GM18526 (cell line): ENCODE measurements around the gene MS4A4A.

Source experiments
- POLR2A ChIP-seq: IDR thresholded peaks from 3 replicates; pipeline ENCODE4 v1.6.1; 2011; ENCODE audit not compliant: insufficient read length; ENCODE audit errors: extremely low read depth

MS4A4A gene

DNA sequence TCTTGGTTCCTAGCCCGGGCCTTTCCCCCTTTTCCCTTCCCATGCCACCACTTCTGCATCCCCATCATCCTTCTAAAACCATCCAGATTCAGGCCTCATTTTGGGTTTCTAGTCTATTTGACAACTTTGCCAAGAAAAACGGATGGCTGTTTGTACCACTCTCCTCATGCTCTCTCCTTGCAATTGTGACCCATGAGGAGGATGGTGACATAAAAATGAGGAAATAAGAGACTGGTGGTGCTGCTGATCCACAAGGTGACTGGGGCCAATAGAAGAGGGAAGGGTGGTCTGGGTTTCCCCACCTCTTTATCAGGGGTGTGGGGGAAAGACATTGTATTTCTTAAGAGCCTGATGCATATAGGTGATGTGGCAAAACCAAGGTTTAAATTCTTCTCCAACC is 1.0 kb downstream of the MS4A4A start:
- TF ChIP-seq POLR2A, result no peak

GRCh38 chr11:60282286-60282685 is 1.8 kb downstream of the MS4A4A start:
- no peak for TF ChIP-seq POLR2A

- TF ChIP-seq POLR2A, result no peak
Measured at GRCh38 chr11:60288531-60288930, 8.1 kb downstream of the MS4A4A start.

- TF ChIP-seq POLR2A, result no peak
Measured at GRCh38 chr11:60292145-60292544, 11.7 kb downstream of the MS4A4A start.

- no peak for TF ChIP-seq POLR2A
Measured at GRCh38 chr11:60301178-60301577, 20.7 kb downstream of the MS4A4A start.

GRCh38 chr11:60303661-60304060 is 23.2 kb downstream of the MS4A4A start:
- TF ChIP-seq POLR2A, result no peak

- TF ChIP-seq POLR2A, result no peak
Measured at GRCh38 chr11:60305906-60306619, 25.6 kb downstream of the MS4A4A start.

- no peak for TF ChIP-seq POLR2A
Measured at GRCh38 chr11:60307507-60308195, 27.2 kb downstream of the MS4A4A start.

DNA sequence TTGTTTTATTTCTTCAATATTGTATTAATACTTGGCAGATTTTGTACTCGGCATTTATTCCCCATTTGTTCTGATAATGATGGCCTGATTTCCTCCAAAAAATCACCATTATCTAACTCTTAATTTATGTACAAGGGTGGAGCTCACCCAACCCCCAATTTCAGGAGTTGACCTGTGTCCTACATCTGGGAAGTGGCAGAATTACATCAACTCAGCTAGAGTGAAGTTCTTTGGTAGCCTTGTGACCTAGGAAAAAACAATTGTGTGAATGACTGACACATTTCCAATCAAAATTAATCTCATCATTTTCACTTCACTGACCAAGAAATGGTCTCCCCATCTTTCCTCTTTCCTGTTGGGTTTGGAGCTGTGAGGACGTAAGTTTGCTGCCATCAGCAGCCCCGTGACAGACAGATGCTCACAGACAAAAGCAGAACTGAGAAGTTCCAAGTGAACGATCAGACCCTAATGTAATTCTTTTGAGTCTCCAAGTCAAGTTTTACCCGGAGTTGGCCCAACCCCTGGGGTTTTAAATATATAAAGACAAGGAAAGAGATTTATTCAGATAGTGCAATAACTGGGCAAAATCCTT is 30.0 kb downstream of the MS4A4A start:
- TF ChIP-seq POLR2A, result no peak

- no peak for TF ChIP-seq POLR2A
Measured at GRCh38 chr11:60314635-60315321, 34.3 kb downstream of the MS4A4A start.

GRCh38 chr11:60315871-60316270 is 35.4 kb downstream of the MS4A4A start:
- TF ChIP-seq POLR2A, result no peak

DNA sequence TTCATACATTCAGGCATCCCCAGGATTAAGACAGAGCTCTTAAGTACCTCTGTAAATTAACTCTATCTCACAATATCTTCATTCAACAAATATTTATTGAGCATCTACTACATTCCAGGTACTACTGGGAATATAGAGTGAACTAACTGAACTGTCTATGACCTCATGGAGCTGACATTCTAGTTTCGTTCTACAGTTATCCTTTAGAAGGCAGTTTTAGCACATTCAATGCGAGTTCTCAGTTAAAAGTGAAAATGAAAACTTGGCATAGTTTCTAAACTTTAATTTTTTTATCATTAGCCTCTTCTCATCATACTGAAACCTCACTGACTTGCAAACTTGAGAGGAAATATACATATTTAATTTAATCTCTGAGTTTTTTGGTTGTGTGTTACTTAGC is 35.9 kb downstream of the MS4A4A start:
- no peak for TF ChIP-seq POLR2A

DNA sequence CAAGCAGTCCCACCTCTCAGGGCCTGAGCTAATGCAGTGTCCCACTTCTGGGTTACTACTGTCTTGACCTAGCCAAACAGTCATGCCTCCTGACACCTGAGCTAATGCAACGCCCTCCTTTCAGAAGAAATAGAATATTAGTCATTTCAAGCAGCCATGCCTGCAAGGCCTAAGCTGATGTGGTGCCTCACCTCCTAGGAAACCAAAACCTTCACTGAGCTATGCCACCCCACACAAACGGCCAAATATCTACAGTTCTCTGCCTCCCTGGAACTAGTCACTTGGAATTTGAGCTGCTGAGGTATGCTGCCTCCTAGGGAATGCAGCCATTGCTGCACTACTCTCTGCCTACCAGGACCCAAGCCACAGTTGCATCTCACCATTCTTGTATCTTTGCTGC is 38.3 kb downstream of the MS4A4A start:
- TF ChIP-seq POLR2A, result no peak

GRCh38 chr11:60321051-60321450 is 40.6 kb downstream of the MS4A4A start:
- no peak for TF ChIP-seq POLR2A

- TF ChIP-seq POLR2A, result no peak
Measured at GRCh38 chr11:60326955-60327354, 46.5 kb downstream of the MS4A4A start, which contains the start of gene MS4A6E. MS4A6E (plus strand) TSS chr11:60327255; CDS start chr11:60334896, 7,641 bp downstream.

DNA sequence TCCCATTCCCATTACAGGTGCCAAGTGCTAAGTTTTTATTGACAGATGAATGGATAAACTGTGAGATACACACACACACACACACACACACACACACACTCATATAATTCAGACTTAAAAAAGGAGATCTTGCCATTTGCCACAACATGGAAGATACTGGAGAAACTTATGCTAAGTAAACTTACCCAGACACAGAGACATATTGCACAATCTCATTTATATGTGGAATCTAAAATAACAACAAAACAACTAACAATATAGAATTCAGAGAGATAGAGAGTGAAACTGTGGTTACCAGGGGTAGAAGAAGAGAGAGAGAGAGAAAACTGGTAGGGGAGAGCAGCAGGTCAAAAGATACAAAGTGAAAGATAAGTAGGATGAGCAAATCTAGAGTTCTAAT is 48.0 kb downstream of the MS4A4A start:
- no peak for TF ChIP-seq POLR2A
